LoVo (cell line): Measurements from ENCODE around the gene LAD1.

Experiments
- DNase-seq: peaks from one replicate; pipeline ENCODE4 v3.0.0-alpha.2; 2016; ENCODE audit warnings: low spot score

LAD1 gene

DNA sequence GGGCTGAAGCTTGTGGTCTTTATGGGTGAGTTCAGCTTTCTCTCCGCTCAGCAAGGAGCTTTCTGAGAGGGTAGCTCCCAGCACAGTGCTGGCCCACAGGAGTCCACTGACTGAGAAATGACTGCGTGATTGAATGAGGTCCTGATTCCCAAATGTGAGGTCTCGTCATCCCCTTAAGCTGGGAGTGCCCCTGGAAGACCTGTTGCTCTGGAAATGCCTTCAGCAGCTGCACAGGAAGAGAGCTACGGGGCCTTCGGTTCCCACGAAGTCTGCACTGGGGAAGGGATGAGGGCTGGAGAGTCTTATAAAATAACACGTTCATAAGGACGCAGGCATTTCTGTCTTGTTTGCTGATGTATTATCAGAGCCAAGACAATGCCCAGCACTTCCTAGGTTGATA lies 35.7 kb downstream of the LAD1 start:
- DNase-seq, result no peak

DNA sequence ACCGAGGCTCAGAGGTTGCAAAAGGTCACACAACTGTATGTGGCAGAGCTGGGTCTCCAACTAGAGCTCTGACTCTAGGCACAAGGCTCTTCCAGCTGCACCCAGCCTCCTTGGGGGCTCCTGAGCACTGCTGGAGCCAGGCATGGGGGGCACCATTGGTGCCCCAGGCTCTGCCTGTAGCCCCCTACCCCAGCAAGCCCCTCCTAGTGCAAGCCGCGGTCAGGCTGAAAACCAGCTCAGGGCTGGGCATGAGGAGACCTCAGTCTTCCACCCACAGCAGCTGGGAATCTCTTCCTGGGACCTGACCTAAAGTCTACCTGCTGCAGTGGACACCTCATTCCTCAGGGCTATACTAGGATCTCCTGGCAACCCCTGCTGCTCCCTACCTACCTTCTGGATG lies 36.2 kb downstream of the LAD1 start:
- DNase-seq, result no peak

DNA sequence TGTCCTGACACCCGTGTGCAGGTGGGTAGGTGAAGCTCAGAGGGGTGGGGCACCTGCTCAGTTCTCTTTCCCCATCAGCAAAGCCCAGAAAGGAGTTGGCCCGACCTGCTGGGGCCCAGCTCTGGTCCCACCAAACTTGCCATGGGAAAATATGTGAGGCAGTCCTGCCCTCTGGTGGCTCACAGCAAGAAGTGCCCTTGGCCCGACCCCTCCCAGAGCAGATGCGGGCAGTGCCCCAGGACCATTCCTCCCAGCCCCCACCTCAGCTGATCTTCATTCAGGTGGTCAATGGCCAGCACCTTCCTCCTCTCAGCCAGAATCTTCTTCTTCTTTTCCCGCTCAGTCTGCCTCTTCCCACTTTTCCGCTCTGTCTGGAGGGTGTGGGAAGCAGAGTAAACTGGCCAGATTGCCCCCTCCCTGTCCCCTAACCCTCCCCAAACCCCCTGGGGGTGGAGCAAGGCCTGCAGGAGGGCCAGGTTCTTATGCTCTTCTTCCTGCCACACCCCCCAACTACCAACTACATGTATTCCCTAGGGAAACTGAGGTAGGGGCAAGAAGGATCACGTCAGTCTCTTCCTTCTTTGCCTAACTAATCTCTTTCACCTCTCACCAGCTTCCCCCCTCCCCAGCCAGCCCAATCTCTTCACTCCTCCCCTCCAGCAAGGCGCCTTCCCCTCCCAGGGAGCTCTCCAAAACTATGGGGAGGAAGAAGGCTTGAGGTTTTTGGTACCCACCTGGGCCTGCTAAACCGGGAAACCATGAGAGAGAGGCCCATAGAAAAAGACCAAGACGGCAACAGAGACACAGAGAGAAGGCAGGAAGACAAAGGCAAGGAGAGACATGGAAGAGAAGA lies 37.2 kb downstream of the LAD1 start:
- DNase-seq, result peak; percentile 40

DNA sequence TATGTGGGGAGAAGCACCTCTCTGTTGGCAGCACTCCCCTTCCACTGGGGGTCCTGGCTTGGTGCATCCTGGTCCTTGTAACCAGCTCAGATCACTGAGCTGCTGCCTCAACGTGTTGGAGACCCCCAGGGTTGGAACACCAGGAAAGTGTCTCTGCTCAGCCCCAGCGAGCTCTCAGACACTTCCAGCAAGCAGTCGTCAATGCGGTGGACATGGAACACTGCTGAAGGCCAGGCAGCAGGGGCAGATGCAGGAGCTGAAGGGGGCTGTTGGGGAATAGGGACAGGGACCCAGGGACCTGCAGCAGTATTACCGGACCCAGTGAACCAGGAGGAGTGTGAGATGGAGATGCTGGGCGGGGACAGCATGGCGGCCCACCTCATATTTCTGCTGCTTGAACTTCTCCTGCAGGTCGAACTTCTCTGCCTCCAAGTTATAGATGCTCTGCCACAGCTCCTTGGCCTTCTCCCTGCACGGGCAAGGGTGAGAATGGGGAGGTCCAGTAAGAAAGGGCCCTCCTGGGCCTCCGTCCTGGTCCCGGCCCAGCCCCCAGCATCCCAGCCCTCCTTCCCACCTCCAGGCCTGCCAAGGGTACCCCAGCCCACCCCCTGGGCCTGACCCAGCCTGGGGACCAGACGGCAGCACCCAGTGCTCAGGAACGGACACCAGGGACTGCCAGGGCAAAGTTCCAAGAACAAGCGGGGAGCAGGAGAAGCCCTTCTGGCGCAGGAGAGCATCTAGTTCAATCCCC lies 38.0 kb downstream of the LAD1 start:
- no peak for DNase-seq

DNA sequence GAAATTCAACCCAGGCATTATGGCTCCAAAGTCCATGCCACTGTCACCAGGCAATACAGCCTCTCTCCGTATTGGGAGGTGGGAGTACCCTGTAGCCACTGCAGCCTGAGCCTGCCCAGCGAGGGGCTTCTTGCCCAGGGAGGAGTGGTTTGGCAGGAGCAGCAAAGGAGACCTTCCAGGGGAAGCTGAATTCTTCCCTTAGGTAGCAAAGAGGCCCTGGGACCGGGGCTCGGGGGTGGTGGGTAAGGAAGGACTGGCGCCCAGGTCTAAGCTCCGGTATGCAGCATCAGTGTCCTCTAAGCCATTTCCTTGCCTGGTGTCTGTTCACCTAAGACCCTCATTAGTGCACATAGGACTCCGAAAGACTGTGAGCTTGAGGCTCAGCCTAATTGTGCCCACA lies 38.6 kb downstream of the LAD1 start:
- no peak for DNase-seq

DNA sequence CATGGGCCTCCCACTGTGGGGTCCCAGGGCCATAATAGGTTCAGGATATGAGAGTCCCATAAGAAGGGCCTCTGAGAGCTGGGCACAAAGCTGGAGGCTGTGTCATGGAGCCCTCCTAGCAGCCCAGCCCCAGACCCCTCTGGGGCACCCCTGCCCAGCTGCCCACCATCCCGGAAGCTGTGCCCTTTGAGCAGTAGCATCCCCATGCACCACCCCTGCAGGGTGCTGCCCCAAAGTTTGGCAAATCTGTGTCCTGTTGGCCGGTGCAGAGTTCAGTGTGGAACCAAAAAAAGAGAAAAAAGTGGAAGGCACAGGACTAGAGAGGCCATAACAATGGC lies 39.3 kb downstream of the LAD1 start:
- DNase-seq, result no peak

DNA sequence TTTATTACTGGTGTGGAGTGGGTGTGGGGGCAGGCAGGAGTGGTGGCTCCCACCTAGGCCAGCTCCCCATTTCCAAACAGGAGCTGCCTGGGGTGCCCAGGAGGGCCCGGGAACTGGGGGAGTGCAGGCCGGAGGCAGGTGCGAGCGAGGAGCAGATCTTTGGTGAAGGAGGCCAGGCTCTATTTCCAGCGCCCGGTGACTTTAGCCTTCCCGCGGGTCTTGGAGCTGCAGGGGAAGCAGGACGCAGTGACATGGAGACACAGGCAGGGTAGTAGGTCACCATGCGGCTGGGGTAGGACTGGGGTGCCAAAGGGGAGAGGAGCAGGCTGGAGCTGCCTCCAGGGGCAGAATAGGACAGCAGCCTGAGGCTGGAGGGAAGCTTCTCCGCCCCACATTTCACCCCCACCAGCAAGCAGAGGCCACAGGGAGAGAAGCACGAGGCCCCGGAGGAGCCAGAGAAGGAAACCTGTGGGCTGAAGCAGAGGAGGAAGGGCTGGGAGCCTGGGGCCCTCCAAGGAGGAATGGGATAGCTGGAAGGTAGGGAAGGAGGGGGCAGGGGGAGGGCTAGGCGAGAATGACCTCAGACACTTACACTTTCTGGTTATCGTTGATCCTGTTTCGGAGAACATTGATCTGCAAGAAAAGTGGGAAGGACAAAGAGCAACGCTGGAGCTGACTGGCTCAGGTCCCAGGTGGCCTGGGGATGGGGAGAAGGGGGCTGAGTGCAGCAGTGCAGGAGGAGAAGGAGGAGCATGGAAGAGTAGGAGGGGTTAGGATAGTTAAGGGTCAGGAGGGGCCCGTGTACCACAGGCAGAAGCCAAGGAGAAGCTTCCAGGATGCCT lies 39.9 kb downstream of the LAD1 start:
- DNase-seq, result no peak

DNA sequence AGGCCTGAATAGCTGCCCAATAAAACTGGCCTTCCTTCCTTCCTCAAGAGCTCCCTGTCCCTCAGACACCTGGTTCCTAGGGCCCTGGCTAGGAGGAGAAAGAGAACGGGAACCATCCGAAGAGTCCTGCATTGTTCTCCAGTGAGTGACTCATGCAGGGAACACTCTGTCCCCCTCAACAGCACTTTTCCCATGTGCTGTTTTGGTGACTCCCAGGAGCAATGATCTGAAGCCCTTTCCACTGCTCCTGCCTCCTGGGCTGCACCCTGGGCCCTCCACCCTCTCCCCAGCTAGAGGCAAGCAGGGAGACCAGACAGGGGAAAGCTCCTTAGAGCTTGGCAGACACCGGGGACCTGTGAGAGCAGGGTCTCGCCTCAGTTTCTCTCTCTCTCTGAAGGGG lies 40.5 kb downstream of the LAD1 start:
- no peak for DNase-seq

DNA sequence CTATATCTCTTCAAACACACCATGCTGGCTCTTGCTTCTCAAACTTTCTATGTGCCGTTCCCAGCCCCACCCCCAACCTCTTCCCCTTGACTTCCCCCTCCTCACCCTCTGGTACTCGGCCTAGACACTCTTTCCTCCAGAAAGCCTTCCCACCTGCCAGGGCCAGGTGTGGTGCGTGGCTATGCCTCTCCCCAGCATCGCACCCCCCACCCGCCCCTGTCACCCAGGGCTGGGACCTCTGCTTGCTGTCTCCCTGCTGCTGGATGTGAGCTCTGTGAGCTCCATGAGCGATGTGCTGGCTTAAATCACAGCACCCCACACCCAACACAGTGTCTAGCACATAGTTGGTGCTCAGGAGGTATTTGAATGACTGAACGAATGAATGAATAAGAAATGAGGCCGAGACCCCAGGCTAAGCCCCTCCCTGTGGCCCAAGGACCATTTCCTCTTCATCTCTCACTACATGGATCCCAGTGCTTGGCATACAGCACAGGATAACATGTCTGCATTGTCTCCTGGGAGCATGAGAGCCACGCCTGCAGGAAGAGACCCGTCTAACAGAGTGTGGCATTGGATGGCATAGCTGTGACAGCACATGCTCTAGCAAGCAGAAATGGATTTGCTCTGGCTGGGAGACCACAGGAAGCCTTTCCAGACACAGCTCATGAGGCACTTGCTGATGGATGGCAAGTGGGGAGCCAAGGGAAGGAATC lies 41.3 kb downstream of the LAD1 start:
- DNase-seq, result no peak

DNA sequence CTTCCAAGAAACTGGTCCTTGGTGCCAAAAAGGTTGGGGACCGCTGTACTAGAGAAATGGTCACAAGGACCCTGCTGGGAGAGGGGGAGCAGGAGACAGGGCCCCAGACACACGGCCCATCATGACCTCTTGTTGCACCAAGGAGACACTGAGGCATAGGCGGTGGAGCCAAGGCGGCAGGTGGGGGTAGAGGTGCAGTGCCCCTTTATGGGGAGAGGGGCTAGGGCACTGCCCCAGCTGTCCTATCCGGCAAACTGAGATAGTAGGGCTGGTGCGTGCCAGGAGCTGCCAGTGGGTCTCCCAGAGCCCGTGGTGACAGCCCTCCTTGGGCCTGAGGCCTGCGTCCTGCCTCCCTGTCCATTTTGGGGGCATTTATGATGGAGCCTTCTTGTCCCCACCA lies 41.9 kb downstream of the LAD1 start:
- no peak for DNase-seq

DNA sequence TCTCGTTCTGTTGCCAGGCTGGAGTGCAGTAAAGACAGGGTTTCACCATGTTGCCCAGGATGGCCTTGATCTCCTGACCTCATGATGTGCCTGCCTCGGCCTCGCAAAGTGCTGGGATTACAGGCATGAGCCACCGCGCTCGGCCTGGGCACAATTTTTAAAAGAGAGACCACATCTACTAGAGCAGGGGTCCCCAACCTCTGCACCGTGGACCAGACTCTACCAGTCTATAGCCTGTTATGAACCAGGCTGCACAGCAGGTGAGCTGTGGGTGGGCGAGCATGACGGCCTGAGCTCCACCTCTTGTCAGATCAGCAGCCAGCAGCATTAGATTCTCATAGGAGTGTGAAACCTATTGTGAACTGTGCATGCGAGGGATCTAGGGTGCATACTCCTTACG lies 42.4 kb downstream of the LAD1 start:
- no peak for DNase-seq

DNA sequence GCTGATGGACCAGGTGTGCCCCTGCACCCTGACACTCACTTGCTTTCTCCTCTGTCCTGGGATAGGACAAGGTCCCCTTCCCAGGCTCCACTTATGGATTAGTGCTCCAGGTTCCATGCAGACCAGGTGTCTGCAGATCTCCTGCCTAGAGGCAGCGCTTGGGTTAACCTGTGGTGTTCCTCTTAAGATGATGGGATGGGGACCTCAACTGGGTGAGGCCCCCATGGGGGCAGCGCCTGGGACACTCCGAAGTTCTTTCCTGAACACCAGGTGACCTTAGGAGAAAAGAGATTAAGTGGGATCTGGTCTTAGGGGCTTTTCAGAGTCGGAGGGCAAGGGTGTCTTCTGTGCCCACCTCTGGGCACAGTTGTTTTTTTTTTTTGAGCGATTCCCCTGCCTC lies 42.9 kb downstream of the LAD1 start:
- DNase-seq, result no peak

DNA sequence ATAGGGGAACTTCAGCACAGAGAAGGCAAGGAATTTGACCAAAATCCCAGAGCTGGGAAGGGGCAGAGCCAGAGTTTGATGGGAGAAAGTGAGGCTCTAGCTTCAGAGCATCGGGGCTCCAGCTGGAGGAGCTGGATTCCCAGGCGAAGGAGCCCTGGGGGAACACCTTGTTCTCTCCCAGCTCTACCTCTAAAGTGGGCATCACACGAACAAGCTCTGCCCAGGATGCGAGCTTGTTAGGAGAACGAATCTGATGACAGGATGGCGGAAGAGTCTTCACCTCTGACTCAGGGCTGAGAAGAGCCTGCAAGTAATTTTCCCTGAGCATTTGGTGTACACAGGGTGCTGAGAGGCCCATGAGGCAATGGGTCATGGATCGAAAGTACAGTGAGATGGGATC lies 43.7 kb downstream of the LAD1 start:
- no peak for DNase-seq

DNA sequence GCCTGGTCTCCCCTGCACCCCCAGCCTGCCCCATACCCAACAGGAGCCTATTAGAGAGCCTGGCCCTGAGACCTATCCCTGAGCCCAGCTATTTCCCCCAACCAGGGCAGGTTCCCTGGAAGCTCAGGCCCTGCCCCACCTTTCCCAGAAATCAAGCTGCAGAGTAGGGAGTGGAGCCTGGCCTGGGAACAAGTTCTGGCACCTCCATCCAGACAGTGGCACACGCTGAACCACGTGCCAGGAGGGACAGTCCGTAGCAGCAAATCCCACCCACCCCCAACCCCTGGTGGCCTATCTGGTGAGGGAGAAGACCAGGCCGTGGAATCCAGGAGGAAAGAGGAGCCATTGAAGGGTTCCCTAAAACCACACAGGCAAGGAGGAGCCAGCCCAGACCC lies 44.2 kb downstream of the LAD1 start:
- DNase-seq, result no peak

DNA sequence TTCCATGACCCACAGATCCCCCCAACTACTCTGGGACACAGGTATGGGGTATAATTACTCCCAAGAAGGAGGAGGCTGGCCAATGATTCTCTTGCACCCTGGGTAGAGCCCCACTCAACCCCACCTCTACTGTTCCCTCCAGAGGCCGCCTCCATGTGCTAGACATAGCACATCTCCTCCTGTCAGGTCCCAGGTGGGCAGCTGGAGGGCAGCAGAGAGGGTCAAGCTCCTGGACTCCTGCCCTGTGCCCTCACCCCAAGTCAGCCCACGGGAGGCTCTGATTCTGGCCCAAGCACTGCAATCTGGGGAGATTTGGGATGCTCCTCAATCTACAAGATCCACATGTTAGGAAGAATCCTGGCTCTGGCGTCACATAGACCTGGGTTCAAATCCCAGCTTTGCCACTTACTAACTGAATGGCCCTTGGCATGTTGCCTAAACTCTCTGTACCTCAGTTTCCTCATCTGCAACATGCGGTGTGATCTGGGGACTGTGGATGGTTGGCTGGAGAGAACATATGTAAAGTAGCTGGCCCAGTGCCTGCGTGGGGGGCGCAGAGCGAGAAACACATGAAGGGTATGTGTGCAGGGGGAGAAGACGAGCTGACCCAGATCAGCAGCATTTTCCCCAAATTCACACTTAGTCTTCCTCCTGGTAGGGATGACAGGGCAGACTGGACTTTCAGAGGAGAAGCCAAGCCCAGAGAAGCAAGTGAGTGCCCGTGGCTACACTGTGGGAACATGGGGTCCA lies 44.8 kb downstream of the LAD1 start:
- no peak for DNase-seq

DNA sequence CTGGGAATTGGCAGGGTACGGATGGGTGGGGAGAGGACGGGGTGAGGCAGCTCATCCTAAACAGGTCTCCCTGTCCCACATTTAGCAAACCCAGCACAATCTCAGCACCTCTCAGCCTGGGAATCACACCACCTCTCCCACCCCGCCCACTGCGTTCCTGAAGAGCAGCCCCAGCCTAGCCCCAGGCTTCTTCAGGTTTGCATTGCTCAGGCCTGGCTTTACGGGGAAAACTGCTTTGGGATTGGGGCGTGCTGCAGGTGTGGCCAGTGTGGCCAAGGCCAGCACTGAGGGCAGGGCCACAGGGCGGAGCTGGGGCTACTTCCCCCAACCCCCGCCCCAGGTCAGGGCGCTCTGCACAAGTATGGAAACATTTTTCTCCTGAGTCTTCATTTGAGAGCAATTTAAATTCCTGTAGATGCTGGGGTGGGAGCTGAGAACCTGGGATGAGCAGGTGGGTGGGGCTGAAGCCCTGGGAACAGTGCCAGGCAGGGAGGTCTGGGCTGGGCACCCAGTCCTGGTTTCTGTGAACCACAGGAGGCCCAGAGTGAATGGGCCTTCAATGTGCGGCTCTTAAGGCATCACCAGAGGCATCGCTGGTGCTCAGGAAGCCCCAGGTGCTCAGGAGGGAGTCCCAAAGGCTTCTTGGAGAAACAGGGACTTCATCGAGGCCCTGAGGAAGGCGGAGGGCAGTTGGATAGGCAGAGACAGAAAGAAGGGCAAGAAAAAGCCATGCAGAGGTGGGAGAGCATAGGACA lies 45.8 kb downstream of the LAD1 start:
- peak; percentile 30 for DNase-seq

DNA sequence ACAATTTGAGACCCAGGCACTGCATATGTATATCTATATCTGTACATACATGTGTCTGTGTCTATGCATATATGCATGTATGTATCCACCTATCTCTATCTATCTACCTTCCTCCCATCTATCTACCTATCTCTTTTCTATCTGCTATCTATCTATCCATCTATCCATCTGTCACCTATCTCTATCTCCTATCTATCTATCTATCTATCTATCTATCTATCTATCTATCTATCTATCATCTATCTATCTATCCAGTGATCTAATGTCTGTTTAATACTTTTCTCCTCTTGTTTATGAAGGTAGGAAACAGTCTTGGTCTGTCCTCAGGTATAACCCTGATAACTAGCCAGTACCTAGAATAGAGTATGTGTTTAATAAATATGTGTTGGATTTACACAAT lies 47.5 kb downstream of the LAD1 start:
- no peak for DNase-seq

DNA sequence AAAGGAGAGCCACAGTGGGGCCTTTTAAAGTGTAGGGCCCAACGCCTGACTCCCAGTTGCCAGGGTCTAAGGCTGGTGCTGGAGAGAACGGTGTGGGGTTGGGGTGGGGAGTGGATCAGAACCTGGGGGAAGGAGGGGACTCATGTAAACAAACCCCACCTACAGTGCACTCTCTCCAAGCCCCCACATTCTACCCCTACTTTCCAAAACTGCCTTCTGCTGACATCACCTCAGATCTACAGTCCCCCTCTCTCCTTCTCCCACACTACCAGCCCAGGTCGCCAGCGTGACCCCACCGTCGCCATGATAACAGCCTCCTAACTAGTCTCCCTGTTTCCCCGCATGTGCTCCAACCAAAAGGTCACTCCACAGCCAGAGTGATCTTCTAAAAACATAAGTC lies 48.2 kb downstream of the LAD1 start:
- no peak for DNase-seq

DNA sequence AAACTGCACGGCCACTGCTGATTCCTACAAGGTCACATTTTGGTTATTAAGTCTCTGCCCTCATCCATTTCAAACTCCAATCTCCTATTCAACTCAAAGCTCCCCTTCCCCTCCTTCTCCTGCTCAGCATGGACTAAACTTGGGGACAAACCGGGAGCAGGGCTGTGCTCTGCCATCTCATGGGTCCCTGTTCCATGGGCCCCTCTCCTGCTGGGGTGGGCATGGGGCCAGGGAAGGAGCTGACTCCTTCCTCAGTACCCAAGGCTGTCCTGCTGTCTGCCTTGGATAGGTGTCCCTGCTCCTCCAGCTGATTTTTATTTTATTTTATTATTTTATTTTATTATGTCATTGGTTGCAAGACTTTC lies 48.8 kb downstream of the LAD1 start:
- DNase-seq, result no peak

DNA sequence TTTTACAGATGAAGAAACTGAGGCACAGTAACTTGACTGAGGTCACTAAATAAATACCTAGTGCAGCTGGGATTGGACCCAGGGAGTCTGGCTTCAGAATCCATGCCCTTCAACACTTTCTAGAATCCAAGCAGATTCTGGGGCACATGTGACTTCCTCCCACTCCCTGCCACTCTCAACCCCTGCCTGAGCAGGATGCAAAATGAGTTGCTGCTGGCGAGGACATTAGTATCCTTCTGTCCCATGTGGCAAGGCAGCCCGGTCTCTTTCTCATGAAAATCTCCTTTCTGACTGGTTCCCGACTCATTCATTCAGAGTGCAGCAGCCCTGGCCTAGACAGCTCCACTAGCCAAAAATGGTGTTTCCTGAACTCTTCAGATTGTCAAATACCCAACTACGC lies 50.0 kb downstream of the LAD1 start:
- no peak for DNase-seq

DNA sequence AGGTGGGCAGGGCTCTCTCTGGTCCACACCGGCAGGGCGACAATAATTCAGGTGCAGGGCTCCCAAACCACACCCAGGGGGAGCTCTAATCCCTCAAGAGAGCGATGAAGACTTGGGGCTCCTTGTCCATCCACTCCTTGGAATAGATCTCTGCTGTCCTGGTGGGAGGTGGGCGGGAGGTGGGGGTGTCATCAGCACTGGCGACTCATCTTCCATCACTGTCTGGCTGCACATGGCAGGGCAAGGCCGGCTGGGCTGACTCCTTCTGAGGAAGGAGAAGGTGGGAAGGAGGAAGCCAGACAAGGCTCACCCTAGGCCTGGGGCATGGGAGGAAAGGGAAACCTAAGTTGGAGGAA lies 50.9 kb downstream of the LAD1 start:
- DNase-seq, result peak; percentile 53
